Activated CD4-positive, alpha-beta T cell treated with anti-CD3 and anti-CD28 coated beads for 4 hours (primary cell): ENCODE data around the gene C10orf90.

Source experiments
- DNase-seq, 2 donors: peaks; one replicate each; pipeline ENCODE4 v3.0.0-alpha.2; 2020

Gene C10orf90

GRCh38 chr10:126455766-126456405, 214.6 kb downstream of the C10orf90 start:
- DNase-seq = no peak

- DNase-seq = no peak
Observed at GRCh38 chr10:126455036-126455765, 215.3 kb downstream of the C10orf90 start.

GRCh38 chr10:126454045-126454751, 216.3 kb downstream of the C10orf90 start:
- no peak for DNase-seq

GRCh38 chr10:126452245-126452644, 218.2 kb downstream of the C10orf90 start:
- DNase-seq = no peak

DNA sequence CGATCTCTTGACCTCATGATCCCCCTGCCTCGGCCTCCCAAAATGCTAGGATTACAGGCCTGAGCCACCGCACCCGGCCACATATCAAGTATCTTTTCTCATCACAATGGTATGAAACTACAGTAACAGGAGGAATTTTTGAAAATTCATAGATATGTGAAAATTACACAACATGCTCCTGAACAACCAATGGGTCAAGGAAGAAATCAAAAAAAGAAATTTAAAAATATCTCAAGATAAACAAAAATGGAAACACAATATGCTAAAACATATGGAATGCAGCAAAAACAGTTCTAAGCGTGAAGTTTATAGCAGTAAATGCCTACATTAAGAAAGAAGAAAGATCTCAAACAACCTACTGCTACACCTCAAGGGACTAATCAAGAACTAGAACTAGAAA, 222.4 kb downstream of the C10orf90 start:
- no peak for DNase-seq

GRCh38 chr10:126439942-126440341, 230.6 kb downstream of the C10orf90 start:
- DNase-seq = no peak

DNA sequence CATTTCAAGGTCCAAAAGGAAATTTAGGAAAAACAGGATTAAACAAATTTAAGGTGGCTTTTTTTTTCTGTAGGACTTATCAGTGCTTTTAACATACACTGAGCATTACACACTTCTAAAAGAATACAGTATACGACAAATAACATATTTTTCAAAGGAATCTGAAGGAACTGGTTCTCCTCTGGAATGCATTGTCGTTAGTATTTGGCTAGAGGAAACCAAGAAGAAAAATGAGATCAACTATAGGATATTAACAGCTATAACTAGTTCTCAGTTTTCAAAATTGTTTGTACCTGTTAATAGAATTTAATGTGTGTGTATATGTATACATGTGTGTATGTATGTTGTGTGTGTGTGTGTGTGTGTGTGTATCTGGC, 232.1 kb downstream of the C10orf90 start:
- DNase-seq = no peak

GRCh38 chr10:126437635-126438406, 232.7 kb downstream of the C10orf90 start:
- DNase-seq = no peak

- DNase-seq = no peak
Observed at GRCh38 chr10:126434235-126434634, 236.3 kb downstream of the C10orf90 start.

DNA sequence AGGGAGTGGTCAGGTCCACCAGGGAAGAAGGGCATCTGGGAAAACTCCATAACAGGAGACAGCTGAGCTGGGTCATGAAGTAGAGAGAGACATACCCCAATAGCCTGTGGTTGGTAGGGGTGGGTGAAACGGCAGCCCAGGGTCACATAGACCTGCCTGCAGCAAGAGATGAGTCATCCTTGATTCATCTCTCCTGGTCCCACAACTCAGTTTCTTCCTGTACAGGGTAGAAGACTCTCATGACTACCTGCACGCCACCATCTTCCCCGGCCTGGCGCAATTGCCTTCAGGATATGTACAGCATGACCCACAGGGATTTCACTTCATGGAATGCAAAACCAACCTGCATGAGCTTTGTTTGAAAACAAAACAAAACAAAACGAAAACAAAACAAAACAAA, 237.1 kb downstream of the C10orf90 start:
- no peak for DNase-seq

DNA sequence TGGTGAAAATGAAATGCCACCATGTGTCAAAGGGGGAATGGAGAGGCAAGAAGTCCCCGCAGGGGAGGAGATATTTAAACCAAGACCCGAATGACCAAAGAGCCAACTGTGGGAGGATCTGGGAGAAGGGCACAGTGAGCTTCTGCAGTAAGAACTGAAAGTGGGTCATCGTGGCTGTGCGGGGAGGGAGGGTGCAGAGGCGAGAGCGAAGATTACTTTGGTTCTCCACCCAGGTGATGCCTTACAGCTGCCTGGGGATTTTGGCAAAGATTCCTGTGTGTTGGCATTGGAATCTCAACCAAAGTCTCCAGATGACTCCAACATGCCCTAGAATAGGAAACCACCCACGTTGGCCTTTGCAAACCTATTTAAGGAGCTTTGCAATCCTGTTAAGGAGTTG, 238.0 kb downstream of the C10orf90 start:
- no peak for DNase-seq

DNA sequence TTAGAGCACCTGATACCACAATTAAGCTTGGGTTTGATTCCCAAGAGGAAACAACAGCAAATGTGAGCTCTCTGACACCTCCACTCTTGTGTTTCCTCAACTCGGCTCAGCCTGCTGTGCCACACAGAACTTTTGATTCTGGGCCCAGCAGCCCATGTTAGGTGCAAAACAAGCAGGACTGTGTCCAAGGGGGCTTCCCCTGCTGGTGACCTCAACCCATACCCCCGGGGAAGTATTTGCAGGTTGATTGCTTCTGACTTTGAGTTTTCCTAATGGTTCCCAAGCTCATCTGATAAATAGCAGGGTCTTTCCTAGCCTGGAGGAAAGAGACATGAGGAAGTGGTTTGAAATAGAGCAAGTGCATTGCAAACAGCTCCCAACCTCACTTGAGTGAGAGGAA, 238.7 kb downstream of the C10orf90 start:
- DNase-seq = no peak

DNA sequence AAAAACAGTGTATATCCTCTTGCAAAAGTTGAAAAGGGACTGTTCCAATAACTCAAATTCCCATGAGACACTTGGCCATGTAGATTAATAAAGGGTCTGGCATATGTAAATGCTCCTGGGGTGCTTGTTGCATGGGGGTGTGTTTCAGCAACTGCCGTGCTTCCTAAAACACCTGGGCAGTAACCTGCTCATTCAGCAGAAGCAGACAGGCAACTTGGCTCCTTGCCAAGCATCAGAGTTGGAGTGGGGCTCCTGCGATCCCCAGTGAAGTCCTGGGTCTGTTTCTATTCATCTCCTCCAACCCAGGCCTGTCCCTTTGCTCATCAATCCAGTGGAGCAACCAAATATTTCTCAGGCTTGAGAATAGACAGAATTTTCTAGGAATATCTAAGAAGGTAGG, 240.0 kb downstream of the C10orf90 start:
- no peak for DNase-seq

- DNase-seq = no peak
Observed at GRCh38 chr10:126429275-126429674, 241.2 kb downstream of the C10orf90 start.

DNA sequence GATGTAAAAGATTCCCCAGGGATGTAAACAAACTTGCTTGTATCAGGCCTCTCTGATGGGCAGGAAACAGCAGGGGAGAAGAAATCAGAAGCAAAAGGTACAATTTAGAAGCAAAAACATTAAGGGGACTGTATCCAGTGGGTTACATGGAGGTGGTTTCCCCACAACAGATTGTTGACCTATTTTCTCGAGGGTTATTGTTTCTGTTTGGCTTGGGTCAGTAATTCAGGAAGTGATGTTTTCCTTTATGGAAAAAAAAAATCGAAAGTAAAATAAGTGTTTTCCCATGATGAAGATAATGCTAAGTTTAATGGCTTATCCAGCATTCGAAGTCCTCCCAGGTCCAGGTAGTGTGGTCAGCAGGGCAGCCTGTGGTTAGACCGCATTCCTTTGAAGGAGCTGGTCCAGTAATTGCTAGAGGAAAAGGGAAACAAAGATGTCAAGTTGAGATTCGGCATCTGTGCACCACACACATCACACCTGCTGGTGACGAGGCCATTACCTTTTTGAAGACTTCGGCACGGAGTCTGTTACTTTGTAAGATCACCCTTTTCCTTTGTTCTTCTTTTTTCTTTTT, 244.9 kb downstream of the C10orf90 start:
- no peak for DNase-seq

DNA sequence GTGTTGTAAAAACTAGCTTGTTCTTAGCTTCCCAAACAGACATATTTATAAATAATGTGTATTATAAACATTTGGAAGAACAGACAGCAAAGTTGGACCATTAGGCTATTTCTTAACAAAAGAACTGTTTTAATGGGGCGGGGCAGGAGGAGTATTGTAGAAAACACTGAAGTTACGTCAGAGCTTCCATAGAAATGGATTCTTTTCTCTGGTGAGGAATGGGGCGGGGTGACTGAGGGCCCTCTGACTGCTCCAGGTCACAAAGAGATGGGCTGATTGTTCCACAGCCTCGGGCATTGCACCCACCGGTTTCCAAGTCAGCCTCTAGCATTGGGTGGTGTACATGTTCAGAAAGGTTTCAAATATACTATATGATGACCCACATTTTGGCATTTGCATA, 245.5 kb downstream of the C10orf90 start:
- no peak for DNase-seq

- DNase-seq = no peak
Observed at GRCh38 chr10:126423732-126424491, 246.6 kb downstream of the C10orf90 start.

- no peak for DNase-seq
Observed at GRCh38 chr10:126422567-126422966, 247.9 kb downstream of the C10orf90 start.

- DNase-seq = no peak
Observed at GRCh38 chr10:126421756-126422256, 248.7 kb downstream of the C10orf90 start.

GRCh38 chr10:126420567-126421300, 249.8 kb downstream of the C10orf90 start:
- no peak for DNase-seq

GRCh38 chr10:126417220-126417825, 253.2 kb downstream of the C10orf90 start:
- DNase-seq = no peak
